GM08714 (cell line): ENCODE results near the gene TMX2.
"Not testable (repeated sequence)": the region's sequence is repeated elsewhere in the genome, so short reads cannot be mapped to it uniquely, and the experiment has no call there.

Experiments
- H3K4me3 ChIP-seq: fragments of 200-500 bp; sonication (Bioruptor generic); 2 replicates; pipeline ENCODE4 v1.5.1; 2014; ENCODE audit warnings: mild to moderate bottlenecking, low read length, inconsistent platforms
- ZNF274 ChIP-seq: IDR thresholded peaks from 2 replicates; pipeline ENCODE4 v1.6.1; 2012; ENCODE audit warnings: mild to moderate bottlenecking, low read depth, low read length

TMX2 gene

DNA sequence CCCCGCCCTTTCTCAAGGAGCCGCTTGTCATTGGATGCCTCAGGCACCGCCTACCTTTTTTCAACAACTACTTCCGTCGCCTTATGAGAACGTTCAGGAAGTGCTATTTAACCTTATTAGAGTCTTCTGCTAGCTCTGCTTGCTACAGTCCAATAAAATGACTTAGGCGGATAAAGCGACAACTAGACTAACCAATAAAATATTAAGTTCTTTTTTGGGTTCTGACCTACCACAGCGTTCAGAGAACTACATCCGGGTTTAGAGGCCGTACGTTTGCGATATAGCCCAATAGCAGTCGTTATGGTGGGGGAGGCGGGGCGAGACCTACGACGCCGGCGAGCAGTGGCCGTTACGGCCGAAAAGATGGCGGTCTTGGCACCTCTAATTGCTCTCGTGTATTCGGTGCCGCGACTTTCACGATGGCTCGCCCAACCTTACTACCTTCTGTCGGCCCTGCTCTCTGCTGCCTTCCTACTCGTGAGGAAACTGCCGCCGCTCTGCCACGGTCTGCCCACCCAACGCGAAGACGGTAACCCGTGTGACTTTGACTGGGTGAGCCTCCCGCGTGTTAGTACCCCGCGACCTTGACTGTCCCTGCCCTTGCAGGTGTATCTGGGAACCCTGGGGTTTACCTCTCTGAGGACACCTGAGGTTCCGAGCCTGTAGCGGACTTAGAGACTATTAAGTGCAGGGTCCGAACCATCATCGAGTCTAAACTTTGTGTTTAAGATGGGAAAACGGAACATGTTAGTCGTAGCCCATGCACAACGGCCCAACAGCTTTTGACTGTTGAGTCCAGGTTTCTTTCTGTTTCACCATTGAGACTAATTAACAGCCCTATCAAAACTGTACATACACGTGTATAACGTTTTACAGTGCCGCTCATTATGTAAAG, at the start of gene TMX2:
Gene TMX2 (plus strand): TSS at position 338 of the 895 bp plus-strand sequence. CDS start 26 bp downstream, at position 364.
- H3K4me3 ChIP-seq: peak within 1 kb of the TSS; percentile 94
- no peak for TF ChIP-seq ZNF274

DNA sequence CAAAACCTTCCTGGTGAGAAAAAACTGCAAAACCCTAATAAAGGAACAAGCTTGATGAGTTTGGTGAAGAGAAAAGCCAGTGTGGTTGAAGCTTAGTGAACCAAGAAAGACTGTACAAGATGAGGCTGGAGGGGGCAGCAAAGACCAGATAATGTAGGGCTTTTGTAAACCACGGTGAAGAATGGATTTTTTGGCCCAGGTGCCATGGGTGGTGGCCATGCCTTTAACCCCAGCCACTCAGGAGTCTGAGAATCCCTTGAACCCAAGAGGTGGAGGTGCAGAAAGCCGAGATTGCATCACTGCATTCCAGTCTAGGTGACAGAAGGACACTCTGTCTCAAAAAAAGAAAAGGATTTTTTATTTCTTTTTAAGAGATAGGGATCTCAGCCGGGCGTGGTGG, 49.5 kb upstream of the TMX2 start:
- TF ChIP-seq ZNF274: no peak

DNA sequence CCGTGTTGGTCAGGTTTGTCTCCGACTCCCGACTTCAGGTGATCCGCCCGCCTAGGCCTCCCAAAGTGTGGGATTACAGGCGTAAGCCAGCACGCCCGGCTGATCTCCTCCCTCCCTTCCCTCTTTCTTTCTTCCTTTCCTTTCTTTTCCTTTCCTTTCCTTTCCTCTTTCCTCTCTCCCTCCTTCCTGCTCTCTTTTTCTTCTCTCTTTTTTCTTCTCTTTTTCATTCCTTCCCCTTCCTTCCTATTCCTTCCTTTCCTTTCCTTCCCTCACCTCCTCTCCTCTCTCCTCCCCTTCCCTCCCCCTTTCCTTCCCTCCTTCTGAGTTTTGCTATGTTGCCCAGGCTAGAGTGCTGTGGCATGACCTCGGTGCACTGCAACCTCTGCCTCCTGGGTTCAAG, 48.4 kb upstream of the TMX2 start:
- H3K4me3 ChIP-seq: no peak overlapping the region
- no peak for TF ChIP-seq ZNF274

More for the DNA sequence above, 49.5 kb upstream of the TMX2 start:
- H3K4me3 ChIP-seq: no peak overlapping the region

DNA sequence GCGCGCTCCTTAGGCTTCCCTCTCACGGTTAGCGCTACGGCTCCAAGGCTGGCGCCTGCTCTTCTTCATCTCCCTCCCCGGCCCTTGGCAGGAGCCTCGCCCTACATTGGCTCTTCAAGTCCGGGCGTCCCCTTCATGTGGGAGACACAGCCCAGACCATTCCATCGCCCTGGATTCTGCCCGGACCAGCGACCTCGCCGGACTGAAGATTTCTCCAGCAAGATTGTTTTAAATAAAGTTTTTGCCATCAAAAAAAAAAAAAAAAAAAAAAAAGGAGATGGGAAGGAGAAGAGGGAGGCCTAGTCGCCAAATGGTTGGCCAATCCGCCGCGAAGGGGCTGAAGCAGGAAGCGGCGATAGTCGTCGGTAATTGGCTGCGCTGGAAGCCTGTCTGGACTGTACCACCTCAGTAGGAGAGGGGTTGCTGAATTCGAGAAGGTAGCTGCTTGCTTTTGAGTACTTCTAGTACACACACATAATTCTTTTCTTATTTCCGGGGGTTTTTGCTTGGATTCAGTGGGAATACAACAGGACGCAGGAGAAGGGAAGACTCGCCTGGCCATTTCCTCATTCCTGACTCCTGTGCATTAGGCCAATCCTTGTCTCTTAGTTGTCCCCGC, 45.2 kb upstream of the TMX2 start:
- H3K4me3 ChIP-seq: peak overlapping the region; percentile 63
- no peak for TF ChIP-seq ZNF274

DNA sequence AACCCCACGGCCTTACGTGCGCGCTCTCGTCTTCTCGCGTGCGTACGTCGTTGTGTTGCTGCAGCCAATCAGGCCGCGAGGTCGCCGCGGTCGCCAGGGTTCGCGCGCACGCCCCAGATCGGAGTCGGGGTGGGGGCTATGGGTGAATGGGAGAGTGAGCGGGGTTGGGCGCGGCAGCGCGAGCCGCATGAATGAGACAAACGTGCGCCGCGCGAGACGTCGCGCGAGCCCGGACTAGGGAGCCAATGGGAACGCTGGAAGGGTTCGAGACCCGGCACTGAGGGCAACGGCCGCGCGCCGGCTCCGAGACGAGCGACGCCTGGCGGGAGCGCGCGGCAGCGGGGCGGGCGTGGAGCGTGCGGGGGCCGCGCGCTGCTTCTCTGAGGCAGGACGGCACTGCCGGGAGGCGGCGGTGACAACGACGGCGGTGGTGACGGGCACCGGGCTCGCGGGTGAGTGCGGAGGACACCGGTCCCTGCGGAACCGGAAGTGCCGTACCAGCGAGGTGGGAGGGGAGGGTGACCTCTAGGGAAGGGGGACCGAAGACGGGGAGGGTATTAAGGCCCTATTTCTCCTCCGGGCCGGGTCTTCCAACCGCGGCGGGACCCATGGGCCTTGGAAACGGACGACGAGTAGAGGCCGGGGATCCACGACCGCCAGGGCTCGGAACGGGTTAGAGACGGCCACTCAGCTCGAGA, 44.5 kb upstream of the TMX2 start, which contains the start of gene ZDHHC5:
Gene ZDHHC5 (plus strand): TSS at position 379 of the 698 bp plus-strand sequence. CDS start 4,977 bp downstream, outside the sequence.
- no peak for TF ChIP-seq ZNF274
- peak within 1 kb of the TSS; percentile 97 for H3K4me3 ChIP-seq

DNA sequence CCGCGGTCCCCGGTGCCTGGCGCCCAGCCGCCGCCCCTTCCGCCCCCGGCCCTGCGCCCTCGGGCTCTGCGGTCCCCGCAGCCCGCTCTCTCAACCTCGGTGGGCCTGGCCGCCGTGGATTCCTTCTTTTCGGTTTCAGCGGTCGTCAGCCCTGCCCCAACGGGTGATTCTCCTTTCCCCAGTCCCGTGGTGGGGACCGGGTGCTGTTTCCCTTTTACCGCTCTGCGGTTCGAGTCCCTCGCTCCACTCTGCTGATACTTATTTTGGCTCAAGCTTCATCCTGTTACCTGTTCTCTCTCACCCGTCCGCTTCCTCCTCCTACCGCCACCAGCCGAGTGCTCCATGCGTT, 44.0 kb upstream of the TMX2 start:
- H3K4me3 ChIP-seq: peak overlapping the region; percentile 97
- TF ChIP-seq ZNF274: no peak

DNA sequence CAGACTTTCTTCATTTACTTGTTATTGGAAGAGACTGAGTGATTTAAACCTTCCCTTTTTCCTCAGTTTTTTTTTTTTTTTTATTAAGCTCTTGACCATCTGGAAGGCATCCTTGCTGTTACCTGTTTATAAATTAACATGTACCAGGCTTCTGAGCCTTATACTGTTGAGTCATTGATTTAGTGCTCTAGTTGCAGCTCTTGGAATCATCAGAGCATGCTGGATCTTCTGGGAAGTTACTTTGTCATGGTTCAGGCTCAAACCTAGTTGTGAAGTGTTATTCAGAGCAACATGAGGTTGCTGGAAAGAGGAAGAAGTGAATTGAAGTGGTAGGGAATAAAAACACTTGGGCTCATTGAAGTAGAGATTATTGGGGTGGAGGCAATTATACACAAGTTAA, 38.1 kb upstream of the TMX2 start:
- H3K4me3 ChIP-seq: no peak overlapping the region
- no peak for TF ChIP-seq ZNF274

DNA sequence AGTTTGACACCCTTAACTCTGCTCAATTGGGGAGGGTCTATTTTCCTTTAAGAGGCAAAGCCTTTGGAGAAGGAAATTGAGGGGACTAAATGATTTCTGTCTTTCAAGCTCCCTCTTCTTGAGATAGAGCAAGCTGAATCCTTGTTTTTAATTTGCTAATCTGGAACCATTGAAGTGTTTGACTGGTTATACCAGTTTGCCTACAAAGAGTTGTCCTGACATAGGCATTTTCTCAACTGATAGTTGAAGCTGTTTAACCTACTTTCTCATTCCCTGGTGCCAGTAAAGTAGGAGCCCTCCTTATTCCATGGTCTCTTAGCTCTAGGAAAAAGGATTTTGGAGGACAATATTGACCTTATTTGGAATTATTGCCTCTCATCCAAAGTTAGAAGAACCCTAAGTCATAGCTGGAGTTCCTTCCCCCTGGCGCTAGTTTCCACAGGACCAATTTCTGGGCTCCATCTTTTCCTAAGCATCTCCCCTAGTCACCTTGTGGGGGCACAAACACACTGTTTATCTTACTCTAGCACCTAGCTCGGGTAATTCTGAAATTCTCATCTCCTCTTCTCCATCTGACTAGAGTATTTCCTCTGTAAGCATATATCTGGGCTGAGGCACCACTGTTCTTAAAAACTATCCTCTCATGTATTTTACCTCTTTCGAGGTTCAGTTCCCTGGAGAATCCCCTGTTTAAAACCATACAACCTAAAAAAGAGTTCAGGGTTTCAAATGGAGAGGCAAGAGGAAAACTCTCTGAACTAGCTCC, 37.0 kb upstream of the TMX2 start:
- H3K4me3 ChIP-seq: no peak overlapping the region
- TF ChIP-seq ZNF274: no peak

GRCh38 chr11:57679396-57679795, 33.0 kb upstream of the TMX2 start:
- no peak overlapping the region for H3K4me3 ChIP-seq
- TF ChIP-seq ZNF274: no peak

DNA sequence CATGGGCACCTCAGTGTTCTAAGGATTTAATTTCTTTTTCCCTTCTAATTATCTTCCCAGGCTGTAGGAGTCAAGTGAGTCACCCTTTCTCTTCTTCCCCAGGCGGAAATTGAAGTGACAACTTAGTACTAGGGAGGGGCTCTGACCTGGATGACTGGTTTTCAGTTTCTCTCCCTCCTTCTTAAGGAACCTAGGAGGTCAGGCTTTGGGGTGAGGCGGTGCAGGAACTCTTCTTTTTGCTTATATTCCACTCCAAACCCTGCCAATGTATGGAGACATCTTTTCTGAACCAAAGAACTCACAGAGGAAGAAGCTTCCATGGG, 31.9 kb upstream of the TMX2 start:
- no peak for TF ChIP-seq ZNF274
- no peak overlapping the region for H3K4me3 ChIP-seq

DNA sequence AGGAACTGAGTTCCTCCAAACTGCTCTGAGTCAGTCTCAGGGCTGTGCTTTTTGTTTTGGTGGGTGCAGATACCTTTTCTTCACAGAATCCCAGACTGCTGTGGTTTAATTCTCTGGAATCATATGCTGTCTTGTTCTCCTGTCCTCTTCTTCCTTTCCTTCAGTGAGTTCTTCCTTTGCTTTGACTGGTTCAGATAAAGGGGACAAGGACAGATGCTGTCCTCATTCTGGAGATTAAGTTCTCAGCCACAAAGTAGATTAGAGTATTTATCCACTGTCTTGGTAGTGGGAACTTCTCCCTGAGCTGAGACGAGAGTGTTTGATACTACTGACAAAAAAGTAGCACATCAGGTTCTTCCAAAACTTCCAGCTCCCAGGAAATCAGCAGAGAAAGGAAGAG, 31.2 kb upstream of the TMX2 start:
- H3K4me3 ChIP-seq: no peak overlapping the region
- TF ChIP-seq ZNF274: no peak

DNA sequence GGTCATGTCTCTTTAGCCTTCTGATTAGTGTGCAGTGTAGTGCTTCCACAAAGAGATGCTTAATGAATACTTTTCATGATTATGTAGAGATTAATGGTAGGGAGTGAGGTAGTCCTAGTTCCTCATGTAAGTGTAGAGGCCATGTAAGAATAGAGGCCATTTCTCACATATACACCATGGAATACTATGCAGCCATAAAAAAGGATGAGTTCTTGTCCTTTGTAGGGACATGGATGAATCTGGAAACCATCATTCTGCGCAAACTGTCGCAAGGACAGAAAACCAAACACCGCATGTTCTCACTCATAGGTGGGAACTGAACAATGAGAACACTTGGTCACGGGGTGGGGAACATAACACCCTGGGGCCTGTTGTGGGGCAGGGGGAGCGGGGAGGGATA, 21.9 kb upstream of the TMX2 start:
- H3K4me3 ChIP-seq: not testable (repeated sequence)

GRCh38 chr11:57698843-57699365, 13.5 kb upstream of the TMX2 start:
- TF ChIP-seq ZNF274: no peak
- H3K4me3 ChIP-seq: no peak overlapping the region

GRCh38 chr11:57699813-57700212, 12.6 kb upstream of the TMX2 start:
- TF ChIP-seq ZNF274: no peak
- no peak overlapping the region for H3K4me3 ChIP-seq
